Superior temporal gyrus (tissue), 1 donor: ENCODE results near the gene UST.
"Not testable (repeated sequence)": the region's sequence is repeated elsewhere in the genome, so short reads cannot be mapped to it uniquely, and the experiment has no call there.

ENCODE experiments used
- DNase-seq: peaks from one replicate; pipeline ENCODE4 v3.0.0-alpha.2; 2016; ENCODE audit errors: extremely low spot score

The UST gene

DNA sequence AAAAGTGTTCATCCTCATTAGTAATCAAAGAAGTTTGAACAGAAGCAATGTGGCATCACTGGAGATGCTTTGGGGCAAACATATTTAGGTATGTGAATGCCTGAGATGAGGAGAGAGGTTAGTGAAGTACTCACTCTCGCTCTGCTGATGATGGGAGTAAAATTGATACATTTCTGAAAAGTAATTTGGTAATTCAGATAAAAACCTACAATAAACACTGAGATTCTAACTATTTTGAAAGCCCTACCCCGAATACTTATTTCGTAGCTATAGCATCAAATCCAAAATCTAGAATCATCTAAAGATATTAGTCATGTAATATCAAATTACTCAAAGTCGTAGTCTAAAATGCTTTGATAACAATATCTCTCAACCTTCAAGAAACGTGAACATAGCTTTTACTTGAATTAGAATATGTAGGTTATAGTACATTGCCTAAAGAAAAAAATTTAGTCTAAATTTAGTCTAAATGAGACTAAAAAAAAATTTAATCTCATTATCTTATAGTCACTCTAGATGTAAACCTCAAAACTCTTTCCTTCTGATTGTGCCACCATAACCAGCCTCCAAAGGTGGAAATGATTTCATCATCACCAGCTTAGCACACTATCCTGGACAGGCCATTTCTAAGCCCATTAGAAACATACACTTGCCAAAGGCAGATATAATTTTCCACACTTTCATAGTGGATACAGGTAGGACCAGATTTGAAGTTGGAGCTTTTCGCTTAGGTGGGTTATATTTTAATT, 338.2 kb downstream of the UST start:
- no peak for DNase-seq

DNA sequence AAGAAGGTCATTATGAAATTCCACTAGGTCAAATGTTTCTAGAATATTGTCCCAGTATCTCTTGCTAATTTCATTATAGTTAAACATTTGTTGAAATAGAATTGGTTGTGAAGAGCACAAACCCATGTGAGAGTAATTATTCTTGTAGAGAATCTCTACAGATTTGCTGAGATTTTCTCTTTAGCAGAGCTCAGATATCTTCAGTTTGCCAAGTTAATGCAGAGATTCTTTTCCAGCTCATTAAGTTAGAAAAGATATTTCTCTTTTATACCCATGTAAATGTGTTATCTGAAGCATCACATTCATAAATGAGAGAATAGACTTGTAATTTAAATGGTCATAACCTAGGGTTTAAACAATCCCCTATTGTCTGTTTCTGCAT, 338.7 kb downstream of the UST start:
- DNase-seq: no peak

DNA sequence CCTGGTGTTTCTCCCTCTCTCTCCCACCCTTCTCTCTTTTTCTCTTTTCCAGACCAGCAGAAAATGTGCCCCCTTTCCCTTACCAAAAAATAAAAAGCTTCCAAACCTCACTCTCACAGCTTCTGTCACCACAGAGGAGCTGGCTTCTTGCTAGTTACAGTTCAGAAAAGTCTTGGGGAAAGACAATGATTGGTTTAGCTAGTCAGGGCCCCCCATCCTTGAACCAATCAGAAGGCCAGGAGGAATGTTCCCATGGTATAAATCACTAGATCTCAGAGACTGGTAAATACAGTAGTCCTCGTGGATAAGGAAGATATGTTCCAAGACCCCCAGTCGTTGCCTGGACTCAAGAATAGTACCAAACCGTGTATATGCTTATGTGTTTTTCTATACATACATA, 339.5 kb downstream of the UST start:
- no peak for DNase-seq

DNA sequence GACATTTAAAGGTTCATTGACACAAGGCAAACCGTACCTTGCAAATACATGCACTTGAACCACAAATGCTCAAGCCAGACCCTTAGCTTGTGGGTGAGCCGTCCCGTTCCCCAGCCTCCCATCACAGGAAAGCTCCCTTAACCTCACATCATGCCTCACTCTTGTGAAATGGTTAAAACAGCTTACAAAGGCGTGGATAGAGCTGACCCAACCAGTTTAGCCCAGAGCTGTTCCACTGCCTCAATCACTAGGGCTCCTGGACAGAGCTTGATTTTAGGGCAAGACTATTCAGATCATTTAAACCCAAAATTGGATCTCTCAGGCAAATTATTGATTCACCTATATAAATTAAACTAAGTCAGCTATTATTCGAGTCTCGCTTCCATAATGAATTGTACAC, 341.1 kb downstream of the UST start:
- no peak for DNase-seq

DNA sequence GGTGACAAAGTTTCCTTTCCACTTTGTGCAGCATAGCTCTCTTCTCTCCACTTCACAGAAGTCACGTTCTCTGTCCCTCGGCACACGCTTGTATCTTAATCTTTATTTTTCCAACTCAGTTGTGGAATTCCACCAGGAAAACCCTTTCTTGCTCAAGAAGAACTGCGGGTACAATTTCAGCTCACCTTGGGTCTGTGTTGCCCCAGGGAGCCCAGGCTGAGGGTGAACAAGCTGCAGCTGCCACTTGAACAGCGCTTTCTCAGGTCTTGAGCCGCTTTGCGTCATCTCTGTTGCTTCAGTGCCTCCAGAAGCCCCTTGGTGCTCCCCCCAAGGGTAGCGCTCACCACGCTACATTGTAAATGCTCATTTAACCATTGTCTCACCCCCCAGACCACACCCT, 341.5 kb downstream of the UST start:
- DNase-seq: no peak

DNA sequence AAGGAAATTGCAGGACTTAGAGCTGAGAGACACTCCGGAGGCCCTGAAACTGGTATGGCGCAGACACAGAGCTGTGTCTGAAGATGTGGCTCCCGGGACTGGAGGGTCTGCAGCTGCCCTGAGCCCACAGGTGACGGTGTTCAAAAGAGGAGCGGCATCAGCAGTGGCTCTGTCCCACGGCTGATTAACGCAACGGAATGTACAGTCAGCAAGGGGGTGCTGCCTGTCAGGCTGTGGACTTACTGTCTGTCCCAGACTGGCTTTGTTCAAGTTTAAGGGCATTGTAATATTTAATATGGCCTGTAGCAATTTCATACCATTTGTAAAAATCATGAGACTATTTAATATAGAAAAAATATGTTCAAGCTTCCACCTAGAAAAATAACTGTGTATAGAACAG, 342.7 kb downstream of the UST start:
- no peak for DNase-seq

DNA sequence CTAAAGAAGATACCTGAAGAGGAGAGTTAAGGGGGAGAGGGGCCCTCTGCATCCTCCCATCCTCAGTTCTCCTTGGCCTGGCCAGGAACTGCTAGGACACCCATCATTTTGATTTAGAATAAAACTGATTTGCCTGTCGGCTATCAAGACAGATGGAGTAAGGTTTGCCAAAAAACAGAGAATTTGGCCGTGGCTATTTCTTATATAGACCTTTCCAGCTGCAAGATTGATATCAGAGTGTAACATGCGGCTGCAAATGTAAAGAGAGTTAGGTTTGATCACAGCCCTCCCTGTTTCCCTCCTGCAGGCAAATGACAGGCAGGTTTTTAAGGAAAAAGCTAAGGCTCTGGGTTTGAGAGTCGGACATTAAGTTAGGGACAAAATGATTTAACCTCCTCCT, 344.1 kb downstream of the UST start:
- DNase-seq: no peak

DNA sequence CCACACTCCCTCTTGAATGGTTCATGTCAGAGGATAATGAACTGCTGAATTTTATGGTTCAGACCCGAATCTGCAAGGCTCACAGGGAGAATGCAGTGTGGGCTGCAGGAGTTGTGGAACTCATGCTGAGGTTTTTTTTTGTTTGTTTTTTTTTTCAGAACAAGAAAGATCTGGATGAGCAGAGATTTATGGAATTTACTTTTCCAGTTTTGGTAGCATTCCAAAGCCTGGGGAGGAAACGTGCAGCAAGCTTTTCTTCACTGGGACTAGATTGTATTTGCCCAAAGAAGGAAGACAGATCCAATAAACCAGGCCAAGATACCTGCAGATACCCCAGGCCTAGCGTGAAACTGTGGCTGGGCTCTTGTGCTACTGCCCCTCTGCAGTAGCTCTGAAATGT, 346.8 kb downstream of the UST start:
- no peak for DNase-seq

DNA sequence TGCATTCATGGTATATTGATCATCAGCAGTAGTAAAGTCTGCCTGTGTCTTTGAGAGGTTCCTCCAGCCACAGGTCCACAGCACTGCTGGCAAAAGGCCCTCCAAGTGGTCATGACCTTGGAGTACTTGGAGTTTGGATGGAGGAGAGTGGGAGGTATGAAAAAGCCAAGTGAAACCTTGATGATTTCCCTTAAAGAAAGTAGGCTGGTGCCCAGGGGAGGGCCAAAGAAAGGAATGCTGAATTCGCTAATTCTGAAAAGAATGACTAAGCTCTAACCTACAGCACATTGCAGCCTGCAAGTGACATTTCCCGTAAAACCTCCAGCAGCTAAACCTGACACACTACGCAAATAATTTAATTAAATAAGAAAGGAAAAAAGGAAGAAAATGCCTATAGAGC, 347.3 kb downstream of the UST start:
- DNase-seq: no peak

DNA sequence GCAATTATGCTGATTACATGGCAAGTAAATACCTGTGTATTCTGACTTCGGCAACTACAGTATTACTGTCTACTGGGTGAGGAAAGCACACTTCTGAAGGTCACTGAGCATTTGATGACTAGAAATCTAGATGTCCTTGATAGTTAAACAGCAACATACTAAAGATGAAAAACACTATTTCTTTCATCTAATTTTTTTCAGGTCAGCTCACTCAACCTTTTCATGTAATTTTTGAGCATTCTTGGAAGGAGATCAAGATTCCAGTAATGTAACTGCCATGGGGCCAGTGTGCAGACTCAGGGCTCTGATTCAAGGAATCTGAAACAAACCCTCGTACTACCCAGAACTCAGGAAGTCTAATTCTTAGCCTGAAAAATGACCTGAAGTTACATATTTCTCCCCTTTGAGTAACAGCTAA, 348.1 kb downstream of the UST start:
- no peak for DNase-seq

DNA sequence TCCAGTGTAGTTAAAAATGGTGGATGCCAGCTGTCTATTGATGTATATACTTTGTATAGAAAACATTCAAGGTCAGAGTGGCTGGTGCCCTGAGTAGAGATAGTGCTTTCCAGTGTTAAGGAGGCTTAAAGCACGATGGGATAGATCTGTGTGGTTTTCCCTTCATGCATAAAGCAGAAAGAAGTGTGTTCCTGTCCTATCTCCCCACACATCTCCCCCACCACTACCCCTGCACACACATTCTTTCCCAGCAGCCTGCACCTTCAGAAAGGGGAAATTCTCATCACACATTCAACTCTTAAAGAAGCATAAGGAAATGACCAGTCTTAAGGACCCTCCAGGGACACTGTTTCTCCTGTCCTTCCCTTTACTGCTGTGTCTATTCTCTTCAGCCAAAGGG, 349.0 kb downstream of the UST start:
- DNase-seq: no peak

DNA sequence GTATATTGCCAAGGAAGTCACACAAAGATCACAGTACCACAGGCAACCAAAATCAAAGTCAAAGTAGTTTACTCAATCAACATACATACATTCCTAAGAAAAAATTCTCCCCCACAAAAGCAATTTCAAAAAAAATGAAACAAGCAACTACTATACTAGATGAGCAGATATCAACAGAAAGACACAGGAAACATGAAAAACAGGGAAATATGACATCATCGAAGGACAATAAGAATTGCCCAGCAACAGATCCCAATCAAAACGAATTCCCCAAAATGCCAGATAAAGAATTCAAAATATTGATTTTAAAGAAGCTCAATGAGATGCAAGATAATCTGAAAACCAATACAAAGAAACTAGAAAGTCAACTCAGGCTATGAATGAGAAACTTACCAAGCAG, 351.0 kb downstream of the UST start:
- no peak for DNase-seq

DNA sequence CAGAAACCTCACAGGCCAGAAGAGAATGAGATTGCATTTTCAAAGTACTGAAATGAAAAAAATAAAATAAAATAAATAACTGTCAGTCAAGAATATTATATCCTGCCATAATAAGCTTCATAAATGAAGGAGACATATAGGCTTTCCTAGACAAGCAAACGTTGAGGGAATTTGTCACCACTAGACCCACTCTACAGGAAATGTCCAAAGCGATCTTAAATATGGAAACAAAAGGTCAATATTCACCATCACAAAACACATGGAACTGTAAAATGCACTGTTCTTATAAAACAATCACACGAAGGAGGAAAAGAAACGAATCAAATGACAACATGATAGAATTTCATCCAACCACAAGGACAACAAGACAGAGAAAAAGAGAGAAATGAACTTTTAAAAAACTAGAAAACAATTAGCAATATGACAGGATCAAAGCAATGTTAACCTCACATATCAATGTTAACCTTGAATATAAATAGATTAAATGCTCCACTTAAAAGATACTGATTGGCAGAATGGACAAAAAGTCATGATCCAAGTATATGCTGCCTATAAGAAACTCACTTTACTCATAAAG, 352.0 kb downstream of the UST start:
- DNase-seq: no peak

DNA sequence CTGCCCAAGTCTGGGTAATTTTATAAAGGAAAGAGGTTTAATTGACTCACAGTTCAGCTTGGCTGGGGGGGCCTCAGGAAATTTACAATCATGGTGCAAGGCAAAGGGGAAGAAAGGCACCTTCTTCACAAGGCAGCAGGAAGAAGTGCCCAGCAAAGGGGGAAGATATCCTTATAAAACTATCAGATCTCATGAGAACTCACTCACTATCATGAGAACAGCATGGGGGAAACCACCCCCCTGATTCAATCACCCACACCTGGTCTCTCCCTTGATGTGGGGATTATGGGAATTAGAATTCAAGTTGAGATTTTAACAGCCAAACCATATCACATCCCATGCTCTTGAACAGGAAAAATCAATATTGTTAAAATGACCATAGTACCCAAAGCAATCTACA, 355.5 kb downstream of the UST start:
- DNase-seq: no peak

DNA sequence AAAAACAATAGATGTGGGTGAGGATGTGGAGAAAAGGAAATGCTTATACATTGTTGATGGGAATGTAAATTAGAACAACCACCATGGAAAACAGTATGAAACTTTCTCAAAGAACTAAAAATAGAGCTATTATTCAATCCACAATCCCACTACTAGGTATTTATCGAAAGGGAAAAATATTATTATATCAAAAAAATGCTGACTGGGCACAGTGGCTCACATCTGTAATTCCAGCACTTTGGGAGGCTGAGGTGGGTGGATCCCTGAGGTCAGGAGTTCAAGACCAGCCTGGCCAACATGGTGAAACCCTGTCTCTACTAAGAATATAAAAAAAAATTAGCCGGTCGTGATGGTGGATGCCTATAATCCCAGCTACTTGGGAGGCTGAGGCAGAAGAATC, 357.1 kb downstream of the UST start:
- DNase-seq: not testable (repeated sequence)

DNA sequence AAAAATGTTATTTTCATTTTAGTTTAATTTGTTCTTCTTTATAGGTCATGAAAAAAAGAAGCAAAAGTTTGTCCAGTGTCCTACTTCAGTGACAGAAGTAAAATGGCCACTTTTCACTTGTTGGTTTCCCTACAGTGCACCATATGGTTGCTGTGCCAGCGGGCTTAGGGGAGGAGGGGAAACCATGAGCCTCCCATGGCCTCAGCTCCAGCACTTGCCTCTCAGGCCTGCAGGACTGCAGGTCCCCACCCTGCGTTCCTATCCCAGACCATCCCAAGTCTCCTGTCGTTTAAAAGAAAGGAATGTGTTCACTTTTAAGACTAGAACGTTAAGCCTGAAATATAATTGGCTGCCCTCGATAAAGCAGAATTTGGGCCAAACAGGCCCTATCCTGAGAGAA, 360.7 kb downstream of the UST start:
- no peak for DNase-seq

DNA sequence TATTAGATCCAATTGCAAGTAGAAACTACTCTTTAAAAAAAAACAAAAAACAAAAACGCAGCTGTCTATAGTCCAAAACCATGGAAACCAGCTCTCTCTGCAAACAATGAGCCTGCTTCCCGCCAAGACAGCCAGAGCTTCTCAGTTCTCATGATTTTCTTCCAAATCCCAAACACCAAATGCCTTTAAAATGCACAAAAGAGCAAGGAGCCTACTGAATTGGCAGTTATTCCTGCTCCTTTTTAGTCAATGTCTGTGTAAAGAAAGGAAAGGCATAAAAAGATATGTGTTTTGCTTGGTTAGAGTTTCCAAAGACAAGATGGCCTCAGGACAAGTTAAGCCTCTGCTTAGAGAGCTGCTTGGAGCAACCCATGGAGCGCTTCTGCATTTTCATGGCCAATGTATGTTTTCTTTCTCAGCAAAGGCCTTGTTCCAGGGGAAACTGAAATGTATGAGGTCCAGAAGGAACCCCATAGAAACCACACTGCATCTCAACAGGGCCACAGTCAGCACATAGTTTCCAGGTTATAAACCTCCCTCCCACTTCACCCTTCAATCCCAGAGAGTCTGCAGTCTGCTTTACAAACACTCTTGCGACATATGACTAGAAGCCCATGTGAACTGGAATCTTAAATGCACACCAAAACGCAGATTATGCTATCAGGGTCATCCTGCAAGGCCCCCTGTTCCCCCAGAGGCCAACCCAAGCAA, 361.4 kb downstream of the UST start:
- peak; percentile 44 for DNase-seq

DNA sequence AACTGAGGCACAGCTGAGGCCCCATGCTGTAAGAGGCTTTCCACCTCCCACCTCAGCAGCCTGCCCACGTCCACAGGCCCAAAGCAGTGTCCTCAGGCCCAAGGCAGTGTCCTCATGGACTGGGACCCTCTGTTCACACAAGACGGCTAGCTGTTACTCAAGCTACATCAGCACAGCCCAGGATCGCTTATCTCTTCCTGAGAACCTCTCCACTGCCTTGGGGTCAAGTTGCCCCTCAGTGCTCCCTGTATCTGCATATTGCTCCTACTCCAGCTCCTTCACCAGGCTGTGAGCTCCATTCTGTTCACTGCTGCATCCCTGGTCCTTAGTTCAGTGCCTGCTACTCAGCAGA, 361.9 kb downstream of the UST start:
- DNase-seq: no peak

DNA sequence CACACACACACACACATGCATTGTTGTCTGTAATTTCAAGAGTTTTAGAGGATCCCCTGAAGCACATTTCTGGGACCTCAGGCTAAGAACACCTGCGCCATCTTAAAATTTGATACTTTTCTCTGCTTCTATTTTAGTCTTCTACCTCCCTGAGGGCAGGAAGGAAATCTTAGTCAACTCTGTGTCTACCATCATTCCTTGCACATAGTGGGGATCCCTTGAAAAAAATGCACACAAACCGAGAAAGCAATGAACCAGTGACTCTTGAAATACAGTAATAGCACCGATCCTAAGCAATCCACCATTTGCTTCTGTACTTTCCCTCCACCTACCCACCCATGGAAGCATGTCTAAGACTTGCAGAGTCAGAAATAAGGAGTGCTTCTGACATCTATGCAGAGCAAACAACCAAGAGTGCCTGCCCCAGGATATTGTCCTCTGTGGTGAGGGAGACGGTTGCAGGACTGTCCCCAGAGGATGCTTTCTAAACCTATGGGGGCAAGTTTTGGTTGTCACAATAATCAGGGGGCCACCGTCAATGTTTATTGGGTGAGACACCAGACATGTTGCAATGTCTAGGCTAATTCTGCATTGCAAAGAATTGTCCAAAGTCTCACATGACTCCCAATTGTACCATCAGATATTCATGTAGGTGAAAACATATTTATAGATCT, 362.7 kb downstream of the UST start:
- DNase-seq: no peak

DNA sequence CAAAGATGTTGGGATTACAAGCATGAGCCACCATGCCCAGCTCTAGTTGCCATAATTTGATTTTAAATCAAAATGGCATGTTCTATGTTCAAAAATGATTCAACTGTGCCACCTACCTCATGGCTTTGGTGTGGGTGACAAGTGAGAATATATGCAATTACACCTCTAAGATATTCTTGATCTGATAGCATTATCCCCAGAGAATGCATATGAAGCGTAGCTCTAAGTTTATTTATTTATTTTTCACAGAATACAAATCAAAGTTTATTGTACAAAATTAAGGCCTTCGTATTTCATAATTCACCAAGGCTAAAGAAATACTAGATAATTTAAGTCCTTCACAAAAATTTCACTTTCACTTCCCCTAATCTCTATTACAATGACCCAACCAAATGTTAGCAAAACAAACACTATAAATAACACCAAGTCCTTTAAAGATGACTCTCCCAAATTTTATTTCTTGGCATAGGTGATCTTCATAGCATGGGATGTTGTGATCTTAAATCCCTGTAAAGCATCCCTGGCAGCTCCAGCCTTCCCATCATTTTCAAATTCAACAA, 364.8 kb downstream of the UST start:
- no peak for DNase-seq

DNA sequence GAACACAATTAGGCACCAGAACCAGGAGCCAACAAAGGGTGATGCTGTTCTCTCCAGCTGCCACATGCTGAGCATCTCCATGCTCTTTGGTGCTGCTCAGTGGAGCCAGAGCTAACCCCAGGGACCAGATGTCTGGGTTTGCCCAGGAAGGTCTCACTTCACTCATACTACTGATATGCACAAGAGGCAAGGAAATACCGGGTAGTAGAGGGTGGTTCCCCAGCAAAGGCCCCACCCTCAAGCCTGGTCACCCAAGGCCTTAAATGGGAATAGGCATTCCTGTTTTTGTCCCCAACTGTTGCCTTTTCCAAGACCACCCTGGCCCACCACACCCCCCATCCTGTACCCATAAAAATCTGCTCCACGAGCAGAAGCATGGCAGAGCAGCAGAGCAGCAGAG, 366.1 kb downstream of the UST start:
- DNase-seq: no peak

DNA sequence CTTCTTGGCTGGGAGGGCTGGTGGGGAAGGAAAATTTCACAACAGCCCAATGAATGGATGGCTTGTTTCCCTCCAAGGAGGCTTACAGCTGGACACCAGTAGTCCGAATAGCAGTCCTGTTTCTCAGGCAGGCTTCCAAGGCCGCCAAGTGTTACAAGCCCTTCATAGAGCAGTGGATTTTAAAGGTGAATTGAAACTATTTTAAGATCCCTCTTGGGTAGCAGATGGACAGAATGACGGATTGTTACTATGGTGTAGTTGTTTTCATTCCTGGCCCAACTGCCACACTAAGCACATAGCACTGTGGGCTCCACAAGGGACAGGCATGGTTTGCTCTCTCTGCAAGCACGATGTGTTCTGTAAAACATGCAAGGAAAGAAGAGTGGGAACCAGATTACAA, 367.3 kb downstream of the UST start:
- DNase-seq: peak; percentile 27
